Suprapubic skin (tissue), 4 donors: Measurements from ENCODE around the gene DAAM1.

Source experiments
- CTCF ChIP-seq, 2 donors: fragments of 200-600 bp in 1 of 2; fragments of 450-650 bp in 1 of 2; sonication (generic) in 1 of 2; IDR thresholded peaks; one replicate each; pipeline ENCODE4 v1.5.1; 2016 to 2019; ENCODE audit warnings: antibody characterized with exemption in 2 of 2, mild to moderate bottlenecking in 1 of 2, moderate library complexity in 1 of 2
- POLR2A ChIP-seq, 2 donors: fragments of 450-650 bp; IDR thresholded peaks; one replicate each; pipeline ENCODE4 v1.6.1; 2017; ENCODE audit warnings: antibody characterized with exemption in 2 of 2, mild to moderate bottlenecking in 2 of 2, moderate library complexity in 2 of 2
- POLR2AphosphoS5 ChIP-seq, 3 donors: sonication (generic); formaldehyde crosslinking; IDR thresholded peaks; one replicate each; pipeline ENCODE4 v1.6.1; 2017; ENCODE audit warnings: antibody characterized with exemption in 3 of 3

GRCh38 chr14:59147007-59147406 lies 41.5 kb upstream of the DAAM1 start:
- TF ChIP-seq CTCF (IDR thresholded peaks at IDR 0.05) (no peak), POLR2AphosphoS5 (IDR thresholded peaks at IDR 0.05) (no peak), POLR2A (IDR thresholded peaks at IDR 0.05) (no peak)
